HG02571 (cell line): Measurements from ENCODE around the gene CCRL2.

ENCODE experiments used
- ATAC-seq: cut with Tn5 transposase; IDR thresholded peaks from one replicate; pipeline ENCODE4 v1.9.1; 2021; ENCODE audit warnings: mild to moderate bottlenecking, moderate library complexity; ENCODE audit not compliant: unreplicated experiment

Gene CCRL2

GRCh38 chr3:46455231-46456115 lies 48.4 kb downstream of the CCRL2 start:
- ATAC-seq = no peak

- ATAC-seq = no peak
Measured at GRCh38 chr3:46456118-46456517, 49.1 kb downstream of the CCRL2 start.
